NCI-H146 (cell line): ENCODE results near the gene GNAL.
"Not testable (repeated sequence)": the region's sequence is repeated elsewhere in the genome, so short reads cannot be mapped to it uniquely, and the experiment has no call there.

Experiments
- DNase-seq: peaks from one replicate; lab custom pipeline; 2025; lab: John Stamatoyannopoulos, UW

The GNAL gene

DNA sequence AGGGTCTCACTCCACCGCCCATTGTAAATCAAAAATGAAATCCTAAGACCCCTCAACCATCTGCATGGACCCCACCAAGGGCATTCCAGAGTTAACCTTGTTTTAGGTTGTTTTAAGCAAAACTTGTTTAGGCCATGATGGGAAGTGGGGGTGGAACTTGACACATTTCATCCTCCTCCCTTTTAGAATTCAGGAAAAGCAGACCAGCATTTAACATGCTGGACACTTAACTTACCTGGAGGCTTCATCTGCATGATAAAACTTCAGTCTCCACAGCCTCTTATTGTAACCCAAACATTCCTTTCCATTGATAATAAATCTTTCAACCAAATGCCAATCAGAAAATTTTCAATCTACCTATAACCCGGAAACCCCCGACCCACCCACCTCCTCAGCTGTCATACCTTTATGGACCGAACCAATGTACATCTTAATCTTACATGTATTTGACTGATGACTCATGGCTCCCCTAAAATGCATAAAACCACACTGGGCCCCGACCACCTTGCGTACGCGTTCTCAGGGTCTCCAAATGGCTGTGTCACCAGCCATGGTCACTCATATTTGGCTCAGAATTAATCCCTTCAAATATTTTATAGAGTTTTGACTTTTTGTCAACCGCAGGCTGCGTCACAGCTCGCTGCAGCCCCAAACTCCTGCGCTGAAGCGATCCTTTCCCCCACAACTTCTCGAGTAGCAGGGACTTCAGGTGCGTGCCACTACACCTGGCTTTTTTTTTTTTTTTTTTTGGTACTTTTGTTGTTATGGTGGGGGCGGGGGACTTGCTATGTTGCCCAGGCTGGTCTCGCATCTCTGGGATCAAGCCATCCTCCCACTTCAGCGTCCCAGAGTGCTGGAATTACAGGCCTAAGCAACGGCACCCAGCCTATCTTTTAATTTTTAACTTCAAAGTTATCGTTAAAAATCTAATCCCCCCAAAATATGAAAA lies 218.1 kb downstream of the GNAL start:
- DNase-seq, result peak; percentile 67

DNA sequence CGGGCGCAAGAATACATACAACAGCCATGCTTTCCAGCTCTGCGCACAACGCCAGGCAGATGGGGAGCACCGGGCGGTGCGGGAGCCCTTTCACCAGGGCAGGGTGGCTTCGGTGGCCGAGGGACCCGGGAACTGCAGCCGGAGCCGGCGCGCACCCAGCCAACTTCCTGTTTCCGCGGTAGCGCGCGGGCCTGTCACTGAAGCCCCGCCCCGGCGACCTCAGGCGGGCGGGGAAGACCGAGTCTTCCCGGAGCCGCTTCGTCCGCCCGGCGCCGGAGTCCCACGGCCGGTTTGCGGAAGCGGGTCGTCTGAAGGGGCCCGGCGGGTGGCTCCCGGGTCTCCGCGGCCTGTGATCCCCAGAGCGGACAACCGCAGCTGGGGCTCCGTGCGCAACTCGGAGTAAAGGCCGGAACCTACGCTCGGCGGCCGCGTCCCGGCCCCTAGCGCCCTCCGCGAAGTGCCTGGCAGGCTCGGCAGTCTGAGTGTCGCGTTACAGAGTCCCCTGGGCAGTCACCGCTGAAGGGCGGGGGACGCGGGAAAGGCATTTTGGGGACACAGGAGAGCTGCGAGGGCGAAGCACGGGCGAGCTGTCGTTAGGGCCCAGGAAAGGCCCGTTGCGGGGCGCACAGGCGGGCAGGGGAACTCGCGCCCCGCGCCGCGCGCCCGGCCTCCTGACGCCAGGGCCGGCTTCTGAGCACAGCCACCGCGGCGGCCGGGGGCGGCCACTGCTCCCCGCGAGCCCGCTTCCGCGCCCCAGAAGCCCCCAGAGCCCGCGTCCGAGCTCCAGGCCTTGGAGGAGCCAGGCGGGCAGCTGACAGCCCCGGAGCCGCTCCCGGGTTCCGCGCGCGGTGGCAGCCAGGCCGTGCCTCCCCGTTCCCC lies 219.4 kb downstream of the GNAL start, which contains the start of gene MPPE1:
Gene MPPE1 (minus strand): TSS at position 136 of the 879 bp plus-strand sequence. CDS start 11,053 bp downstream, outside the sequence.
- peak; percentile 97 for DNase-seq

- no peak for DNase-seq
These were observed 220.0 kb downstream of the GNAL start for GRCh38 chr18:11909061-11909455.

- peak; percentile 16 for DNase-seq
These were observed 220.5 kb downstream of the GNAL start for GRCh38 chr18:11909591-11910026.

- DNase-seq, result not testable (repeated sequence)
These were observed 227.8 kb downstream of the GNAL start for GRCh38 chr18:11916880-11917279.

DNA sequence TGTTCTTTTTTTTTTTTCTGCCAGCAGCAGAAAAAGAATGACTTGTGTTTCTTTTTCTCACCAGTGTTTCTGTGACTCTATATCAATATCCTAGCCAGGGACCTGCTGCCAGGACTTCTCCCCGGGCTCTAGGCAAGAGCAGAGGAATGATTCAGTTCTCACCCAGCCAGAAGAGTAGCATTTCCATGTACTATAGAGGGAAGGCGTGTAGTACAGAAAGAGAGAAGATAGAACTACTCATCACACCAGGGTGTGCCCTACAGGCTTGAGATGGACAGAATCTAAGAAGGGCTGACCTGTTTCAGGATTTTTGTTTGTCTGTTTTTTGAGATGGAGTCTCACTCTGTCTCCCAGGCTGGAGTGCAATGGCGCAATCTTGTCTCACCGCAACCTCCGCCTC lies 230.5 kb downstream of the GNAL start:
- DNase-seq, result not testable (repeated sequence)

DNA sequence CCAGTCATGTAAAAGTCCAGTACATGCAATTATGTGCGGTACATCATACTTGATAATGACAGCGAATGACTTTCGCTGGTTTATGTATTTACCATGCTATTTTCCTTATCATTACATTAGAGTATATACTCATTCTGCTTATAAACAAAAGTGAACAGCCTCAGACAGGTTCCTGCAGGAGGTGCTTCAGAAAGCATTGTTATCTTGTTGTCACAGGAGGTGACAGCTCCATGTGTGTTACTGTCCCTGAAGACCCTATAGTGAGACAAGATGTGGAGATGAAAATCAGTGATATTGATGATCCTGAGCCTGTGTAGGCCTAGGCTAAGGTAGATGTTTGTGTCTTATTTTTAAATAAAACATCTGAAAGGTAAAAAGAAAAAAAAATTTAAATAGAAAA lies 234.4 kb downstream of the GNAL start:
- DNase-seq, result no peak

DNA sequence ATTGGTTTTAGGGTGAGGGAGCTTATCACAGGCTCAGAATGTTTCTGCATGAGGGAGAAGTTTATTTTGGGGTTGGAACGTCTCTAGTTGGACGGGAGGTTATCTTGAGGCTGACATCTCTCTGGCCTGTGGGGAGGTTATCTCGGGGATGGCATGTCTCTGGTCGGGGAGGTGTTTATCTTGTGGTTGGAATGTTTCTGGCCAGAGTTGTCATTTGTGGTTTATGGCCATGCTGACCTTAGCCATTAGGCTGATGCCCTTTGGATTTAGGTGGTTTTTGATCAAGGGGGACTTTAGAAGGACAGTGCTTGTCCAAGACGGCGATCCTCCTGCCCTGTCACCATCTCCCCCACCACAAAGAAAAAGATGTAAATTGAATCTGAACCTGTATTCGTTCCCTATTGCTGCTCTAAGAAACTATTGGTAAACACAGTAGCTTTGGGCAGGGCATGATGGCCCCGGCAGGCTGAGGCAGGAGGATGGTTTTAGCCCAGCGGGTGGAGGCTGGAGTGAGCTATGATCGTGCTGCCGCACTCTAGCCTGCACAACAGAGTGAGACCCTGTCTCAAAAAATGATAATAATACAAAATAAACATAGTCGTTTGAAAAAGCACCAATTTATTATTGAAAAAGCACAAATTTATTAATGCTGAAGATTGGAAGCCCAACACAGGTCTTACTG lies 236.9 kb downstream of the GNAL start:
- DNase-seq, result no peak

GRCh38 chr18:11927497-11927896 lies 238.4 kb downstream of the GNAL start:
- DNase-seq, result no peak

GRCh38 chr18:11932393-11932792 lies 243.3 kb downstream of the GNAL start:
- no peak for DNase-seq
